Choroid plexus epithelial cell (primary cell): ENCODE results near the gene CAPN15.

Experiments
- DNase-seq: peaks from one replicate; pipeline ENCODE4 v3.0.0-alpha.2; 2010; ENCODE audit warnings: low read depth
- H3K4me3 ChIP-seq: 2 replicates; pipeline ENCODE4 v1.5.1; 2011; ENCODE audit warnings: low read depth, mild to moderate bottlenecking, control low read depth, low read length, moderate library complexity
- TF ChIP-seq, protein P1 (sequence below): conservative IDR thresholded peaks from 2 replicates; pipeline ENCODE4 v1.5.1; 2011; ENCODE audit warnings: low read depth, mild to moderate bottlenecking, control low read depth, inconsistent platforms, low read length, moderate library complexity

Gene CAPN15

DNA sequence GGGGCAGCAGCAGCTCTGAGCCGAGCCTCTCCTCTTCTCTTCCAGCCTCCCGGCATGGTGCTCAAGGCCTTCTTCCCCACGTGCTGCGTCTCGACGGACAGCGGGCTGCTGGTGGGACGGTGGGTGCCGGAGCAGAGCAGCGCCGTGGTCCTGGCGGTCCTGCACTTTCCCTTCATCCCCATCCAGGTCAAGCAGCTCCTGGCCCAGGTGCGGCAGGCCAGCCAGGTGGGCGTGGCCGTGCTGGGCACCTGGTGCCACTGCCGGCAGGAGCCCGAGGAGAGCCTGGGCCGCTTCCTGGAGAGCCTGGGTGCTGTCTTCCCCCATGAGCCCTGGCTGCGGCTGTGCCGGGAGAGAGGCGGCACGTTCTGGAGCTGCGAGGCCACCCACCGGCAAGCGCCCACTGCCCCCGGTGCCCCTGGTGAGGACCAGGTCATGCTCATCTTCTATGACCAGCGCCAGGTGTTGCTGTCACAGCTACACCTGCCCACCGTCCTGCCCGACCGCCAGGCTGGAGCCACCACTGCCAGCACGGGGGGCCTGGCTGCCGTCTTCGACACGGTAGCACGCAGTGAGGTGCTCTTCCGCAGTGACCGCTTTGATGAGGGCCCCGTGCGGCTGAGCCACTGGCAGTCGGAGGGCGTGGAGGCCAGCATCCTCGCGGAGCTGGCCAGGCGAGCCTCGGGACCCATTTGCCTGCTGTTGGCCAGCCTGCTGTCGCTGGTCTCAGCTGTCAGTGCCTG, 46.7 kb downstream of the CAPN15 start:
- H3K4me3 ChIP-seq: no peak overlapping the region
- no peak for DNase-seq
- TF ChIP-seq, protein P1, sequence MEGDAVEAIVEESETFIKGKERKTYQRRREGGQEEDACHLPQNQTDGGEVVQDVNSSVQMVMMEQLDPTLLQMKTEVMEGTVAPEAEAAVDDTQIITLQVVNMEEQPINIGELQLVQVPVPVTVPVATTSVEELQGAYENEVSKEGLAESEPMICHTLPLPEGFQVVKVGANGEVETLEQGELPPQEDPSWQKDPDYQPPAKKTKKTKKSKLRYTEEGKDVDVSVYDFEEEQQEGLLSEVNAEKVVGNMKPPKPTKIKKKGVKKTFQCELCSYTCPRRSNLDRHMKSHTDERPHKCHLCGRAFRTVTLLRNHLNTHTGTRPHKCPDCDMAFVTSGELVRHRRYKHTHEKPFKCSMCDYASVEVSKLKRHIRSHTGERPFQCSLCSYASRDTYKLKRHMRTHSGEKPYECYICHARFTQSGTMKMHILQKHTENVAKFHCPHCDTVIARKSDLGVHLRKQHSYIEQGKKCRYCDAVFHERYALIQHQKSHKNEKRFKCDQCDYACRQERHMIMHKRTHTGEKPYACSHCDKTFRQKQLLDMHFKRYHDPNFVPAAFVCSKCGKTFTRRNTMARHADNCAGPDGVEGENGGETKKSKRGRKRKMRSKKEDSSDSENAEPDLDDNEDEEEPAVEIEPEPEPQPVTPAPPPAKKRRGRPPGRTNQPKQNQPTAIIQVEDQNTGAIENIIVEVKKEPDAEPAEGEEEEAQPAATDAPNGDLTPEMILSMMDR: no peak

DNA sequence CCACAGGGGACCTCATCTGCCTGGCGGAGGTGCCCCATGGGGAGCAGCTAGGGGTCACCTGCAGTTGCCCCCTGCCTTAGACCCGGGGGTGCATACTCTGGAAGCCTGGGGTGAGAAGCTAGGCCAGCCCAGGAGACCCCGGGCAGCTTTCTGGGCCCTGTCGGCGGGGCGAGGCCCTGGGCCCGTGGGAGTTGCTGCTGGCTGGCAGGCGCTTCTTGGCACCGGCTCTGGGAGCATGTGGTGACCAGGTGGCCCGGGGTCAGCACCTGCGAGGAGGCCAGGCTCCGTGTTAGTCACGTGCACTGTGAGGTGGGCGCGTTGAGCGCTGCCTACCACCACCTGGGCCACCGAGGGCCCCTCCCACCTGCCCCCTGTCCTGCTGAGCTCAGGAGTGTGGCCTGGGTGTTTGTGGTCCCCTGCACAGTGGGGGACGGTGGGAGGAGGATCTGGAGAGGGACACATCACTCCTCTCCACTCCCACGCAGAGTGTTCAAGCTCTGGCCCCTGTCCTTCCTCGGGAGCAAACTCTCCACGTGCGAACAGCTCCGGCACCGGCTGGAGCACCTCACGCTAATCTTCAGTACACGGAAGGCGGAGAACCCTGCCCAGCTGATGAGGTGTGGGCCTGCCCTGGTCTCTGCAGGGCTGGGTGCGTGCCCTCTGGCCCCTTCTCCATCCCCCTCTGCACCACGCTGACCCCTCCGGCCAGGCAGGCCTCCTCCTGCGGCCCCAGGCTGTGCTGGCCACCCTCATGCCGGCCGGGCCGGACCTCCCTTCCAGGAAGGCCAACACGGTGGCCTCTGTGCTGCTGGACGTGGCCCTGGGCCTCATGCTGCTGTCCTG, 48.1 kb downstream of the CAPN15 start:
- H3K4me3 ChIP-seq: no peak overlapping the region
- TF ChIP-seq, protein P1: no peak
- no peak for DNase-seq

GRCh38 chr16:576197-576822, 48.8 kb downstream of the CAPN15 start:
- DNase-seq: no peak
- no peak overlapping the region for H3K4me3 ChIP-seq
- TF ChIP-seq, protein P1: no peak

GRCh38 chr16:576823-577201, 49.3 kb downstream of the CAPN15 start:
- H3K4me3 ChIP-seq: no peak overlapping the region
- TF ChIP-seq, protein P1: peak; percentile 28
- no peak for DNase-seq

DNA sequence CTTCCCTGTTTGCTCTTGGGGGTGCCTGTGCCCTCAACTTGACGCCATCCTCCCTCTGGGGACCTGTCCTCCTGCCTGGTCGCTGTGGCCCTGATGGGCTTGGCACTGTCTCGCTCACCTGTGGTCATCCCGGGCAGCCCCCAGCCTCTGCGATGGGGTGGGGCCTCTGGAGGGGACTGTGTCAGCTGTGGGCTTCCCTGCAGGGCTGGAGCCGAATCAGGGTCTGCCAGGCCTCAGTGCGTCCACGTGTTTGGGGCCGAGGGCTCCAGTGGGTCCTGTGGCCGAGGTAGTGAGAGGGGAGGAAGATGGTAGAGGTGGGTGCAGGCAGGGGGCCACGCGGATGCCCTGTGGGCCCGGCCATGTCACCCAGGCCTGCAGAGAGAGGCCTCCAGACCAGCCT, 50.3 kb downstream of the CAPN15 start:
- TF ChIP-seq, protein P1: no peak
- DNase-seq: no peak
- H3K4me3 ChIP-seq: no peak overlapping the region

- TF ChIP-seq, protein P1: no peak
- no peak for DNase-seq
- H3K4me3 ChIP-seq: no peak overlapping the region
Measured at GRCh38 chr16:578232-578869, 50.8 kb downstream of the CAPN15 start.
